MCF 10A (cell line): Measurements from ENCODE around the gene KCTD15. TPM values are rescaled to one million over a fixed set of nuclear protein-coding genes. Genes with fewer than 3 reads are reported as not detected.

Experiments used
- BruUV-seq: library from RNA; stranded (reverse); fragments of 400-500 nt; replicated peaks from 2 replicates; lab custom pipeline; 2021; lab: Mats Ljungman, UMichigan
- CTCF ChIA-PET: fragments of 300-600 bp; sonication (Branson Sonifier 250); formaldehyde crosslinking; extraction: SDS; loops from one replicate; lab custom pipeline; 2021; ENCODE audit warnings: antibody characterized with exemption, inconsistent platforms; lab: Yijun Ruan, JAX
- POLR2A ChIA-PET: fragments of 300-600, 350-650 bp; sonication (Branson Sonifier 250); formaldehyde crosslinking; extraction: SDS; loops from one replicate; lab custom pipeline; 2020; ENCODE audit warnings: antibody characterized with exemption, inconsistent platforms; lab: Yijun Ruan, JAX
- DNase-seq: peaks from one replicate; pipeline ENCODE4 v3.0.0-alpha.2; 2018; ENCODE audit not compliant: unreplicated experiment
- H3K27ac Mint-ChIP-seq: one replicate; pipeline ENCODE4 v1.8.0; 2022; ENCODE audit warnings: mild to moderate bottlenecking, low read depth, mixed read lengths; ENCODE audit not compliant: unreplicated experiment
- H3K27me3 Mint-ChIP-seq: one replicate; pipeline ENCODE4 v1.8.0; 2022; ENCODE audit warnings: mixed read lengths; ENCODE audit not compliant: insufficient read depth, unreplicated experiment
- H3K36me3 Mint-ChIP-seq: one replicate; pipeline ENCODE4 v1.8.0; 2022; ENCODE audit warnings: mild to moderate bottlenecking, moderate library complexity, mixed read lengths; ENCODE audit not compliant: insufficient read depth, unreplicated experiment
- H3K4me1 Mint-ChIP-seq: one replicate; pipeline ENCODE4 v1.8.0; 2022; ENCODE audit warnings: mixed read lengths; ENCODE audit not compliant: insufficient read depth, unreplicated experiment
- H3K4me3 Mint-ChIP-seq: one replicate; pipeline ENCODE4 v1.8.0; 2022; ENCODE audit warnings: mild to moderate bottlenecking, moderate library complexity, mixed read lengths; ENCODE audit not compliant: unreplicated experiment
- H3K9me3 Mint-ChIP-seq: one replicate; pipeline ENCODE4 v1.8.0; 2022; ENCODE audit warnings: mixed read lengths; ENCODE audit not compliant: unreplicated experiment
- intact Hi-C: fragments of 100-400 bp; cut with micrococcal nuclease; formaldehyde crosslinking; loops from 2 replicates; pipeline ENCODE4 v1.14.1; 2022
- total RNA-seq: library from RNA; stranded (reverse); gene quantifications from 2 replicates; pipeline ENCODE4 v1.2.3, GENCODE V29; 2022
- TF ChIP-seq, protein P1 (sequence below): fragments of 200-600 bp; IDR thresholded peaks from one replicate; pipeline ENCODE4 v1.8.0; 2022; ENCODE audit warnings: antibody characterized with exemption, mild to moderate bottlenecking; ENCODE audit not compliant: unreplicated experiment

The KCTD15 gene
- total RNA-seq, 1 experiment from 2014 or later = 53.7 TPM

DNA sequence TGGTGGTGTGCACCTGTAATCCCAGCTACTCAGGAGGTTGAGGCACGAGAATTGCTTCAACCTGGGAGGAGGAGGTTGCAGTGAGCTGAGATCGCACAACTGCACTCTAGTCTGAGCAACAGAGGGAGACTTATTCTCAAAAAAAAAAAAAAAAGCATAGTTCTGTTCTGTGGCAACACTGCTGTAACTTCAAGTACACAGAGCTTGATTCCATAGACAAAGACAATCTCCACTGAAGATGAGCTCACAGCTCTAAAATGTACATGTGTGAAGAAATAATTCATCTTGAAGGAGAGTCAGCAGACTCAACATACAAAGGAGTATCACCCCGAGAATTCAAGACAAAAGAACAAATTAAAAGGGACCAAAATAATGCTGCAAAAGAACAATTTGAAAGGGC is 47.8 kb downstream of the KCTD15 start:
- Mint-ChIP-seq H3K4me3 (no peak overlapping the region), H3K36me3 (no peaks in the 10 kb centered on the region), H3K27me3 (peaks cover 10% of the 10 kb centered on the region), H3K27ac (no peak overlapping the region), H3K4me1 (no peaks in the 10 kb centered on the region), H3K9me3 (no peaks in the 10 kb centered on the region)
- BruUV-seq = no TSS peak
- ChIA-PET CTCF (interaction anchor here (0.6 to 1.1 kb wide), 3 partner anchors 25 to 143 kb away, joined by 3 read pairs; no protein-coding TSS in a partner anchor), POLR2A (no interaction called here)
- intact Hi-C loops = no loop called here
- TF ChIP-seq, protein P1, sequence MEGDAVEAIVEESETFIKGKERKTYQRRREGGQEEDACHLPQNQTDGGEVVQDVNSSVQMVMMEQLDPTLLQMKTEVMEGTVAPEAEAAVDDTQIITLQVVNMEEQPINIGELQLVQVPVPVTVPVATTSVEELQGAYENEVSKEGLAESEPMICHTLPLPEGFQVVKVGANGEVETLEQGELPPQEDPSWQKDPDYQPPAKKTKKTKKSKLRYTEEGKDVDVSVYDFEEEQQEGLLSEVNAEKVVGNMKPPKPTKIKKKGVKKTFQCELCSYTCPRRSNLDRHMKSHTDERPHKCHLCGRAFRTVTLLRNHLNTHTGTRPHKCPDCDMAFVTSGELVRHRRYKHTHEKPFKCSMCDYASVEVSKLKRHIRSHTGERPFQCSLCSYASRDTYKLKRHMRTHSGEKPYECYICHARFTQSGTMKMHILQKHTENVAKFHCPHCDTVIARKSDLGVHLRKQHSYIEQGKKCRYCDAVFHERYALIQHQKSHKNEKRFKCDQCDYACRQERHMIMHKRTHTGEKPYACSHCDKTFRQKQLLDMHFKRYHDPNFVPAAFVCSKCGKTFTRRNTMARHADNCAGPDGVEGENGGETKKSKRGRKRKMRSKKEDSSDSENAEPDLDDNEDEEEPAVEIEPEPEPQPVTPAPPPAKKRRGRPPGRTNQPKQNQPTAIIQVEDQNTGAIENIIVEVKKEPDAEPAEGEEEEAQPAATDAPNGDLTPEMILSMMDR = no peak
- no peak for DNase-seq

DNA sequence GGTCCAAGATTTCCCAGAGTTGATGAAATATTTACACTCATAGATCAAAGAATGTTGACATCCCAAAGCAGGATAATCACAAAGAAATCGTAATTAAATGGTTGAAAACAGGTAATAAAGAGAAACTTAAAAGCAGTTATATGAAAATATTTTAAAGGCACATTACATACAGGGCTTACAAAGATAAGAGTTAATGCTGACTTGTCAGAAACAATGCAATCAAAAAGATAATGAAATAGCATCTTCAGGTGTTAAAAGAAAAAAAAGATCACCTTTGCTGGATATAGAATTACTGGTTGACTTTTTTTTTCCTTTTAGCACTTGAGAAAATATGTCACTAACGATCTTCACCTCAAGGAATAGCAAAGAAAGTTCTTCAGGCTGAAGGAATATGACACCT is 48.8 kb downstream of the KCTD15 start:
- H3K27ac Mint-ChIP-seq = no peak overlapping the region
- no peak for DNase-seq
- CTCF ChIA-PET = interaction anchor here (0.7 kb wide), 1 partner anchor 24 kb away, joined by 3 read pairs; no protein-coding TSS in a partner anchor
- no peaks in the 10 kb centered on the region for H3K4me1 Mint-ChIP-seq
- no TSS peak for BruUV-seq
- intact Hi-C loops = no loop called here
- POLR2A ChIA-PET = no interaction called here
- H3K9me3 Mint-ChIP-seq = no peaks in the 10 kb centered on the region
- no peak overlapping the region for H3K4me3 Mint-ChIP-seq
- H3K36me3 Mint-ChIP-seq = no peaks in the 10 kb centered on the region
- H3K27me3 Mint-ChIP-seq = peaks cover 10% of the 10 kb centered on the region
- TF ChIP-seq, protein P1 = no peak

DNA sequence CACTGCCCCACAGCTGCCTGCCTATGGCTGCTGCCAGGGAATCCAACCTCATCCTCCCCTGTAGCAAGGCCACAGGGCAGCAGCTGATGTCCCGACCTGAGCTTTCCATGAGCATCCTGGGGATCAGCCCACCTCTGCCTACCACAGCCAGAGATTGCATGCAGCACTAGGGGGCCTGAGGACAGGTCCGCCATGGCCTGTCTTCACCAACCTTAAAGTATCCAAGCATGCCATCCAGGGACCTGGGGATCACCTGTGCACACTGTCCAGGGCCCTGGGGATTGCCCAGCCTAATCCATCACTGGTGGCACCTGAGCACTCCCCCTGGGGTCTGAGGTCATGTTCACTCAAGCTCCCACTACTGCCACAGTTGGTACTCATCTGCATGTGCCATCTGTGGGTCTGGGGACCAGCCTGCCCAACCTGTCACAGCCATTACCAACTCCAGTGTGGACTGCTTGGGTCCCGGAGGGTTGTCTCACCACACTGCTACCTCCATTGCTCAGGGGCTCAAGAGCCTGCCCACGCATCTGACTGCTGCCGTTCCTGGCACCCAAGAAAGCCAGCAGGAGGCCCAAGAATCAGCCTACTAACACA is 53.0 kb downstream of the KCTD15 start:
- CTCF ChIA-PET = no interaction called here
- intact Hi-C loops = no loop called here

DNA sequence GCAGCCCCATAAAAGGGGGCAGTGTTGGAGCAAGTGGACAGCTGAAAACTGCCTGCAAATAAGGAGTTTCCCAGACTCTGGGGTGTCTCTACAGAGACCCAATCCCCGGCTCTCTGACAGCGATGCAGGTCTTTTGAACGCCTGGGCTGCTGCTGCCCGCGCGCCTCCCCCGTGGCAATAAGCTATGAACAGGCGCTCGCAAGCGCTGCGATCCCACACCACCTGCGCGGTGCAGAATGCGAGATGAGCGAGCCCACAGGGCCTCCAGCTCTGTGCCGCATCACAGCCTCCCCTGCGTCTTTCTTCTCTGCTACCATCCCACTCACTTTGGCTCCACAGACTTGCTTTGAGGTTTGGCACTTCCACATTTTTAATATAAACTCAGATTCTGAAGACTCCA is 62.3 kb downstream of the KCTD15 start:
- intact Hi-C loops = no loop called here
- TF ChIP-seq, protein P1 = no peak
- no peaks in the 10 kb centered on the region for H3K4me1 Mint-ChIP-seq
- H3K36me3 Mint-ChIP-seq = no peaks in the 10 kb centered on the region
- H3K27ac Mint-ChIP-seq = no peak overlapping the region
- H3K27me3 Mint-ChIP-seq = peaks cover 12% of the 10 kb centered on the region
- ChIA-PET POLR2A (interaction anchor here (0.6 kb wide), 1 partner anchor 359 kb away, joined by 3 read pairs; no protein-coding TSS in a partner anchor), CTCF (interaction anchor here (1.6 kb wide), 1 partner anchor 64 kb away, joined by 4 read pairs; no protein-coding TSS in a partner anchor)
- H3K4me3 Mint-ChIP-seq = no peak overlapping the region
- BruUV-seq = no TSS peak
- no peaks in the 10 kb centered on the region for H3K9me3 Mint-ChIP-seq
- DNase-seq = no peak

More for the DNA sequence above, 53.0 kb downstream of the KCTD15 start:
- TF ChIP-seq, protein P1 = no peak
- peaks cover 10% of the 10 kb centered on the region for H3K27me3 Mint-ChIP-seq
- no peaks in the 10 kb centered on the region for H3K4me1 Mint-ChIP-seq
- no TSS peak for BruUV-seq
- H3K36me3 Mint-ChIP-seq = no peaks in the 10 kb centered on the region
- no peaks in the 10 kb centered on the region for H3K9me3 Mint-ChIP-seq
- DNase-seq = no peak
- POLR2A ChIA-PET = no interaction called here
- no peak overlapping the region for H3K4me3 Mint-ChIP-seq
- no peak overlapping the region for H3K27ac Mint-ChIP-seq
